GM12878 (cell line): ENCODE data around the gene GGCT. TPM values are rescaled to one million over a fixed set of nuclear protein-coding genes. Genes with fewer than 3 reads are reported as not detected.

Source experiments
- CUX1 ChIP-seq: IDR thresholded peaks from 2 replicates; pipeline ENCODE4 v1.6.1; 2012; ENCODE audit warnings: improper control_type of control experiment, low read depth, low read length; ENCODE audit not compliant: insufficient replicate concordance
- DPF2 ChIP-seq: fragments of 450-650 bp; IDR thresholded peaks from 2 replicates; pipeline ENCODE4 v1.6.1; 2017; ENCODE audit warnings: mild to moderate bottlenecking
- IRF5 ChIP-seq: fragments of 450-650 bp; IDR thresholded peaks from 2 replicates; pipeline ENCODE4 v1.6.1; 2017; ENCODE audit warnings: borderline replicate concordance
- MAX ChIP-seq: IDR thresholded peaks from 2 replicates; pipeline ENCODE4 v1.6.1; 2012; ENCODE audit warnings: low read depth, low read length, improper control_type of control experiment
- NFIC ChIP-seq: IDR thresholded peaks from 2 replicates; pipeline ENCODE4 v1.6.1; 2012; ENCODE audit warnings: low read depth, mild to moderate bottlenecking, inconsistent platforms, low read length, moderate library complexity
- REST ChIP-seq: IDR thresholded peaks from 2 replicates; pipeline ENCODE4 v1.6.1; 2012; ENCODE audit warnings: mild to moderate bottlenecking, low read depth, low read length
- ZNF274 ChIP-seq: IDR thresholded peaks from one replicate; pipeline ENCODE4 v1.8.0; 2011; ENCODE audit not compliant: insufficient read length, insufficient read depth
- polyA plus RNA-seq, 11 experiments: library from polyadenylated mRNA; depleted of rRNA in 4 of 11; unstranded in 6 of 11; stranded (reverse) in 5 of 11; fragments of >200 nt; fragmentation: Nextera tagmentation in 4 of 11; fragmentation: Illumina TruSeq in 1 of 11; extraction: Ambion mirVana in 4 of 11; extraction: Trizol in 1 of 11; gene quantifications; 1 replicate in 1 of 11; 2 replicates in 10 of 11; pipeline versions ENCODE4 v1.2.1 to v1.2.3, GENCODE V29; 2011 to 2016; ENCODE audit warnings: inconsistent platforms in 2 of 11, missing spikeins in 2 of 11, low read depth in 1 of 11
- total RNA-seq, 4 experiments: library from RNA; depleted of rRNA in 3 of 4; stranded (reverse); fragments of >200 nt in 3 of 4; fragmentation: Illumina TruSeq in 1 of 4; extraction: Trizol in 1 of 4; gene quantifications; 2 replicates each; pipeline versions ENCODE4 v1.2.1 to v1.2.3, GENCODE V29; 2013 to 2021
- TF ChIP-seq, protein P1 (sequence below): fragments of 450-650 bp; IDR thresholded peaks from 2 replicates; pipeline ENCODE4 v1.6.1; 2017; ENCODE audit warnings: antibody characterized with exemption, mild to moderate bottlenecking, moderate library complexity
- TF ChIP-seq, protein P2 (sequence below): fragments of 450-650 bp; formaldehyde crosslinking; IDR thresholded peaks from 2 replicates; pipeline ENCODE4 v1.4.0; 2022; ENCODE audit warnings: mild to moderate bottlenecking, moderate library complexity

The GGCT gene
- total and polyA plus RNA-seq, 10 of the 15 experiments (the other 5 are each of a cell fraction or from before 2014, with no cell fraction given) = 57.0 to 215 (median 92.3) TPM

GRCh38 chr7:30463405-30464145, 41.1 kb downstream of the GGCT start (continued):
- TF ChIP-seq CUX1 = no peak
- TF ChIP-seq REST = no peak
- TF ChIP-seq, protein P1, sequence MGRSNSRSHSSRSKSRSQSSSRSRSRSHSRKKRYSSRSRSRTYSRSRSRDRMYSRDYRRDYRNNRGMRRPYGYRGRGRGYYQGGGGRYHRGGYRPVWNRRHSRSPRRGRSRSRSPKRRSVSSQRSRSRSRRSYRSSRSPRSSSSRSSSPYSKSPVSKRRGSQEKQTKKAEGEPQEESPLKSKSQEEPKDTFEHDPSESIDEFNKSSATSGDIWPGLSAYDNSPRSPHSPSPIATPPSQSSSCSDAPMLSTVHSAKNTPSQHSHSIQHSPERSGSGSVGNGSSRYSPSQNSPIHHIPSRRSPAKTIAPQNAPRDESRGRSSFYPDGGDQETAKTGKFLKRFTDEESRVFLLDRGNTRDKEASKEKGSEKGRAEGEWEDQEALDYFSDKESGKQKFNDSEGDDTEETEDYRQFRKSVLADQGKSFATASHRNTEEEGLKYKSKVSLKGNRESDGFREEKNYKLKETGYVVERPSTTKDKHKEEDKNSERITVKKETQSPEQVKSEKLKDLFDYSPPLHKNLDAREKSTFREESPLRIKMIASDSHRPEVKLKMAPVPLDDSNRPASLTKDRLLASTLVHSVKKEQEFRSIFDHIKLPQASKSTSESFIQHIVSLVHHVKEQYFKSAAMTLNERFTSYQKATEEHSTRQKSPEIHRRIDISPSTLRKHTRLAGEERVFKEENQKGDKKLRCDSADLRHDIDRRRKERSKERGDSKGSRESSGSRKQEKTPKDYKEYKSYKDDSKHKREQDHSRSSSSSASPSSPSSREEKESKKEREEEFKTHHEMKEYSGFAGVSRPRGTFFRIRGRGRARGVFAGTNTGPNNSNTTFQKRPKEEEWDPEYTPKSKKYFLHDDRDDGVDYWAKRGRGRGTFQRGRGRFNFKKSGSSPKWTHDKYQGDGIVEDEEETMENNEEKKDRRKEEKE = no peak
- no peak for TF ChIP-seq IRF5
- no peak for TF ChIP-seq MAX
- TF ChIP-seq, protein P2, sequence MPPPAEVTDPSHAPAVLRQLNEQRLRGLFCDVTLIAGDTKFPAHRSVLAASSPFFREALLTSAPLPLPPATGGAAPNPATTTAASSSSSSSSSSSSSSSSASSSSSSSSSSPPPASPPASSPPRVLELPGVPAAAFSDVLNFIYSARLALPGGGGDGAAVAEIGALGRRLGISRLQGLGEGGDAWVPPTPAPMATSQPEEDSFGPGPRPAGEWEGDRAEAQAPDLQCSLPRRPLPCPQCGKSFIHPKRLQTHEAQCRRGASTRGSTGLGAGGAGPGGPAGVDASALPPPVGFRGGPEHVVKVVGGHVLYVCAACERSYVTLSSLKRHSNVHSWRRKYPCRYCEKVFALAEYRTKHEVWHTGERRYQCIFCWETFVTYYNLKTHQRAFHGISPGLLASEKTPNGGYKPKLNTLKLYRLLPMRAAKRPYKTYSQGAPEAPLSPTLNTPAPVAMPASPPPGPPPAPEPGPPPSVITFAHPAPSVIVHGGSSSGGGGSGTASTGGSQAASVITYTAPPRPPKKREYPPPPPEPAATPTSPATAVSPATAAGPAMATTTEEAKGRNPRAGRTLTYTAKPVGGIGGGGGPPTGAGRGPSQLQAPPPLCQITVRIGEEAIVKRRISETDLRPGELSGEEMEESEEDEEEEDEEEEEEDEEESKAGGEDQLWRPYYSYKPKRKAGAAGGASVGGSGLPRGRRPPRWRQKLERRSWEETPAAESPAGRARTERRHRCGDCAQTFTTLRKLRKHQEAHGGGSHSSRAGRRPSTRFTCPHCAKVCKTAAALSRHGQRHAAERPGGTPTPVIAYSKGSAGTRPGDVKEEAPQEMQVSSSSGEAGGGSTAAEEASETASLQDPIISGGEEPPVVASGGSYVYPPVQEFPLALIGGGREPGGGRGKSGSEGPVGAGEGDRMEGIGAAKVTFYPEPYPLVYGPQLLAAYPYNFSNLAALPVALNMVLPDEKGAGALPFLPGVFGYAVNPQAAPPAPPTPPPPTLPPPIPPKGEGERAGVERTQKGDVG (CRISPR knock-in tag) = no peak
- no peak for TF ChIP-seq ZNF274
- TF ChIP-seq DPF2 = no peak
- TF ChIP-seq NFIC = peak; percentile 77; the same call in 1 of the 2 replicates
